NCI-H510A treated with DMSO at 0.1 percent for 48 hours (cell line): ENCODE data around the gene ATP6V1C2.
"Not testable (repeated sequence)": the region's sequence is repeated elsewhere in the genome, so short reads cannot be mapped to it uniquely, and the experiment has no call there.

Source experiments
- DNase-seq: peaks from one replicate; lab custom pipeline; 2025; lab: John Stamatoyannopoulos, UW

The ATP6V1C2 gene

DNA sequence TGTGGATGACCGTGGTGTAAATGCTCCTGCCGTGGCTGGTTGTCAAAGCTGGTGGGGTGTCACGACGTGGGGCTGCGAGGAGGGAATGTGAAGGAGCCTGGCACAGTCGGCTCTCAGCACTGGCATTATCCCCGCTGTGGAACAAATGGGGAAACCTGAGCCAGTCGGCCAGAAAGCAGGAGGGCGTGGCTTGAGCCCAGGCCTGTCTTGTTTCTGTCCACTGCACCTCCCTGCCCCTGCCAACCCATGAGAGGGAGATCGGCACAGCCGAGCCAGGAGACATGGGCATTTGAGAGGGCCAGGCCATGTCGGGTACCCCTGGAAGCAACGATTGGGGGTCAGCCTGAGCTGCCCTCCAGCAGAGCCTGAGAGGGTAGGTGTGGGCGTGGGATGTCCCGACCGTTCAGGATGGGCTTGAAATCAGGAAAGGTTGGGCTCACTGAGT, 46.7 kb downstream of the ATP6V1C2 start:
- DNase-seq, result no peak

DNA sequence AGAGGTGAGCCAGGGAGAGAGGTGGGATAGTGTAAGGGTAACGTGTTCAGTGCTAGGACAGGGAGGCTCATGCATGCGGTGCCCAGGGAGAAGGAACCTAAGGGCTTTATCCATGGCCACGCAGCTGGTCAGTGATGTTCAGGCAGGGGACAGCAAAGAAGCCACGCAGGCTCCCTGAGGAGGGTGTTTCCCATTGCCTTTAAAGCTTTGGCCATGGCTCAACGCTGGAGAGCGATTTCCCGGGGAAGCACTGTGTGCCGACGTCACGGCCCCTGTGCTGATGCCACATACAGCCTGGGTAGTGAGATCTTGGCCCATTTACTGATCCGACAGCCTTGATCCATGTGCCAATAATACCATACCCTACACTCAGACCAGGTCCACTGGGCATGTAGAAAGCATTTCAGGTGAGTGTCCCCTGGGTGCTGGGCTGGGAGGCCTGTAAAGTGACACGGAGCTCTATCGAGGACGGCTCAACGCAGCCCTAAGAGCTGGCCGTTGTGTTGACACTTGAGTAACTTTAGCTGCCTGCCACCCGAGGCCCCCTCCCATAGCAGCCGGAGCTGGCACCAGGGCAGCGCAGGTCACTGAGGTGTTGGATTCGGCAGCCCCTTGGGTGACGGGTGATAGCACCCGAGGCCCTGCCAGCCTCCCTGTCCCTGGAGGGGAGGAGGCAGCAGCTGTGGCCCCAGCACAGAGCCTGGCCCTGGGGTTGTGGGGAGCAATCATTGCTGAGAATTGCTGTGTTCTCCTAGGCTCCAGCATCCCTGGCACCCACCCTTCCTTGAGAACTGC, 49.7 kb downstream of the ATP6V1C2 start:
- no peak for DNase-seq

DNA sequence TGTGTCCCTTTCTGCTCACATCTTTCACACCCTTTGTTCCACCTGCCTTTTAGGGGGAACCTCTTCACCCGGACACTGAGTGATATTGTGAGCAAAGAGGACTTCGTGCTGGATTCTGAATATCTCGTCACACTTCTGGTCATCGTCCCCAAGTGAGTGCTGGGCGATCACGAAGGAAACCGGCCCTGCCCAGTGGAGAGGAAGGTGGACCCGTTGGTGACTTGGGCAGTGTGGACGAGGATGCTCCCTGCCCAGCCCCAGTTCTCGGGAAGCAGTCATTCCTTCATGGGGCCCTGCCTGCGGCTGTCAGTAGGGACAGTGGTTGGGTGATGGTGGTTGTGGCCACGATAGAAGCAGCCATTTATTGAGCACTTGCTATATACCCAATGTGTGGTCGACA, 50.4 kb downstream of the ATP6V1C2 start:
- DNase-seq, result no peak

DNA sequence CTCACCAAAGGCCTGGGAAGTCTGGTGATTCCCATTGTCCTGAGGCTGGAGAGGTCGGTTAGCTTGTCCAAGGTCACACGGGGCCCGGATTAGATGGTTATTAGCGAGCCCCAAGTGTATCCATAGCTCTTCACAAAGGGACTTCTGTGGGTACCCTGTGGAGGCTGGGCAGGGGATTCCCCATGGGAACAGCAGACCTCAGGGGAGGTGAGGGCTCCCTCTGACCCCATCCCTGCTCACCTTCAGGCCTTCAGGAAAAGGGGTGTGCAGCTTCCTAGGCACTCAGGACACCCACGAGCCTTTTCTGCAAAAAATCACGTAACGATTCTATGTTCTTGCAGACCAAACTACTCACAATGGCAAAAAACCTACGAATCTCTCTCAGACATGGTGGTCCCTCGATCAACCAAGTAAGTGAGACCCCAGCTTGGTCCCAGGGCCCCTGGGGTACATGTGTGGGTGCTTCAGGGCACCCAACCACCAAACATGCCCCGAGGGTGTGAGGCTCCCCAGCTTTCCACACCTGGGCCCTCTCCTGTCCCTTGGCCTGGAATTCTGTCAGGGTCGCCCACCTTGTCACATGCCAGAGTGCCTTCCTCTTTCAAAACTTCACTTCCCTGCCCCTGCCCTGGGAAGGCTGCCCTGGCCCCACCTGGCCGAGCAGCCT, 50.9 kb downstream of the ATP6V1C2 start:
- no peak for DNase-seq

DNA sequence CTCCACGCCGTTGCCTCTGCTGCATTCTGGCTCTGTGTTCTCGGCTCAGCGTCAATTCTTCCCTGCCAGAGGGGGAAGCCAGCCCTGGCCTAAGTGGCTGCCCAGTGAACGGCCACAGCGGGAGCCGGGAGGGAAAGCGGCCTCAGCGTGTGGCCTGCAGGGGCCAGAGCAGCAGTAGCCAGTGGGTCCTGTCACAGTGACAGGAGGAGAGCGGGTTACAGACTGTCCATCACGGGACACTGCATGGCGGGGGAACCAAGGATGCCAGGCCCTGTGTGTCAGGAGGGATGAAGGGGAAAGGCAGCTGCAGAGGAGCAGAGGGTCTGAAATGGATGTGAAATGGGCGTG, 51.4 kb downstream of the ATP6V1C2 start:
- DNase-seq, result no peak

DNA sequence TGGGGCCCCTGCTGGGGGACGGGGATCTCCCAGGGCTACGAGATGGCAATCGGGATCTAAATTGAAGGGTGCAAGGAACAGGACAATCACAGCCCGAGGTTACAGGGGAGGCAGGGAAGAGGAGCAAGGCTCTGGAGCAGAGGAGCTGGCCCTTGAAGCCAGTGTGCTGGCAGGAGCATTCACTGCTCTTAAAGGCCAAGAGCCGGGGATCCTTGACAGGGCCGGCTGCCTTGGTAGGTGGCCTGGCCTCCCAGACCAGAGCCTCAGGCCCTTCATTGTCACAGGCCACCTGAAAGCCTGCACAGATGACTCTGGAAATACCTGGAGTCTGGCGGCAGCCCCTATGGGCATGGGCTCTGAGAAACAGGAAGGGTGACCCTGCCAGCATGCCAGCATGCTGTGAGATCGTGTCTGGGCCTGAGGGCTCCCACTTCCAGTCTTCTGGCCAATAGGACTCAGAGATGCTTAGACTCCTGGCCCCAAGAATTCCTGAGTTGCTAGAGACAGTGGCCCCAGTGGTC, 52.5 kb downstream of the ATP6V1C2 start:
- no peak for DNase-seq

DNA sequence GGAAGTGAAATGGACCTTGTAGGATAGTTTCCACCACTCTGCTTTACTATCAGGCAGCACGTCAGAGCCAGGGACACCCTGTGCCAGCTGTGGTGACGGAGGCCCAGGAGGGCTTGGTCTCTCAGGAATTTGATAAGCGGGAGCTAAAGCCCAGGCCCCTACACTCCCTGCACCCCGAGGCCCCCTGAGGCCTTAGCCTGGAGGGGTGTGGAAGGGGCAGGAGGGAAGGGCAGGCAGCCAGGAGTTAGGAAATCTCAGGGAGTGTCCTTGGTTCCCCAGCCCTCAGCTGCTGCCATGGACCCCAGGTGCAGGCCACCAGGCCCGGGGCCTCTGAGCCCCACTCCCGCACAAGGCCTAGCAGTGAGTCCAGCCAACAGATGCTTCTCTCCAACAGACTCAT, 53.0 kb downstream of the ATP6V1C2 start:
- no peak for DNase-seq

DNA sequence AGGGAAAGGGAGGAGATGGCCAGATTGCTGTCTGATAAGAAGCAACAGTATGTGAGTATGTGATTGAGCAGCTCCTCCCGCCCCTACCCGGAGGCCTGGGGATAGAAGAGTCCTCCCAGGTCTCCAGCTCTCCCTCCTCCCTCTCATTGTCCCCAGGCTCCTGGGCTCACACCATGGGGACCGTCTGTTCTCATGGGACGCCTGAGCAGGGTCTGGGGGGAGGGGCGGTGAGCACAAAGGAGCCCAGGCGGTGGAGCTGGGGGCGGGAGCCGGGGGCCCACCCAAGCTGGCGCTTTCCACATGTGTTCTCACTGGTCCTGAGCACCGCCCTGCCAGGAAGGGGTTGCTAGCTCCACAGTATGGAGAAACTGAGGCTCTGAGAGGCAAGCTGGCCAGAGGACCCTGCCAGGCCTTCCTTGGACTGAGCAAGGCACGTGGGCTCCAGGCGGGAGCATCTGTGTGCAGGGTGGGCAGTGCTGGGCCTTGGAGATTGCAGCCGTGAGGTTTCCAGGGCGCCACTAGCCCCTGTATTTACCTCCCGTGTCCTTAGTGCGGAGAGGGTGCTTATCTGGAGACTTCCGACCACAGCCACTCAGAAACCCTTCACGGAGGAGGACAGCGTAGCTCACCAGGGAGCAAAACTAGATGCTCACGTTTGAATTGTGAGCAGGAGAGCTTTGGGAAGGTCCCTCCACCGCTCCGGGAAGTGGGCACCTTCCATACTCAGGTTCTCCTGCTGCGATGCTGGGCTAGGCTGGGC, 53.8 kb downstream of the ATP6V1C2 start:
- DNase-seq, result no peak

DNA sequence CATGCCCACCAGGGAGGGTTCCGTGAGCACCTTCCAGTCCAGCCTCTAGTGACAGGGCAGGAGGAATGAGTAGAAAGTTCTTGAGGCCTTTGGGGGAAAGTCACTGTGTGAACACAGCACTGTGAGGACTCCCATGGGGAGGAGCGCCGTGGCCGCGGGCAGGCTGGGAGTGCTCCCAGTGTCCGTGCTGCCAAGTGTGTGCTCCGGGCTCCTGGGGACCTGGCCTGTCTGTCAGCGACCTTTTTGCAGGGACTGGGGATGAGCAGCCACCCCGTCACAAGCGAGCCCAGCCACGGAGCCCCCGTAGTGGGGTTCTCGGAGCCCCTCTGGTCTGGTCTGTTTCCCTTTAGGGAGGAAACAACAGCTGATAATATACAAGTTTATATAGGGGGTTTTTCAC, 54.4 kb downstream of the ATP6V1C2 start:
- no peak for DNase-seq

DNA sequence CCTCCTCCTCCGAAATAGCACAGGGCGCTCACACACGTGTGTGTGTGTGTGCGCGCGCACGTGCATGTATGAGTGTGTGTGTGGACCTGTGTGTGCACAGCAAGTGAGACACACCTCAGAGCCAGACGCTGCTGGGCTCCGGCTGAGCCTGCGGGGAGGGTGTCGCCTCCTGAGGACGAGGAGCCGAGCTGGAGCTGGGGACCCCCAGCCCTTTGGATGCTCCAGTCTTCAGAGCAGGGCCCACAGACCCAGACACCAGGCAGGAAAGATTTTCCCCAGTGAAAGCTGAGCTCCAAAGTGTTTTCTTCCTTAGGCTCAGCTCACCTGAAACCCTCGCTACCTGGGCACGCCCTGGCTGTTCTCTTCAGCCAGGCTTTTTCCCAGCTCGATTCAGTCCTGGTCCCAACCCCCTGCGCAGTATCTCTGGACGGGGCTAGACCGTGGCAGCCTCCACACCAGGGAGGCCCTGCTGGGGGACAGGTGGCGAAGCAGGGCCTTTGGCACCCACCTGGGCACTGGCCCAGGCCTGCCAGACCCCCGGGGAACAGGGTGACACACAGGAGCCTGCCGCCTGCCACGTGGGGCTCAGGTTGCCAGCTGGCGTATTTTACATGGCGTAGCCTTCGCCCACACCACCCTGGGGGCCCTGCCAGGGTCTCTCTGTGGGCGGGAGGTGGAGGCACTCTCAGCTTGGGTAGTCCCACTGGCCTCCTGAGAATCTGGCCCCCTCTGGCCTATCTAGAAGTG, 55.0 kb downstream of the ATP6V1C2 start:
- no peak for DNase-seq

DNA sequence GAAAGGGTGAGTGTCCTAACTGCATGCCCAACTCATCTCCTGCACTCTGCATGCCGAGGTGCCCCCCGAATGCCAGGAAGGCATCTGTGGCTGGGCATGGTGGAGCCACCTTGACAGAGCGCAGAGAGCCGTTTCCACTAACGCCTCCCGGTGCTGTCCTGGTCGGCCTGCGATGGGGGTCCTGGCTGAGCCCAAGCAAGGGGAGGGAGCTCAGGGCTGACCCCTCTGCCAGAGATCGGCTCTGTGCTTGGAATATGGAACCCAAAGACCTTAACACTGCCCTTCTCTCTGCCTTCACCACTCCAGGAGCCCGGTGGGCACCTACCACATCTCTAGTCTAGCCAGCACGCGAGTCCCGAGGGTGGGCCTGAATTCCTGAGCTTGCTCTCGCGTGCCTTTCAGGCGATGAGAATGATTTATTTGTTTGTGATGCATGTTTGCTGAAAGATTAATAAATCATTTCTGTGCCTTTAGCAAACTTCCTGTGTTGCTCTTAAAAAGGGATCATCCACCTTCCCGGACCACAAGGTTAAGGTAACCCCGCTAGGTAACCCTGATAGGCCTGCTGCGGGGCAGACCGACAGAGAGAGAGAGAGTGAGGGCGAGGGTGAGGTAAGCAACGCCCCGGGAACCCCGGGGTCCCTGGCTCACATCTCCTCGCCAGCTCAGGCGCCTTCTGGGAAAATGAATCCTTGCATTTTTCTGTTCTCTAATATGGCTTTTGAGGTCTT, 55.8 kb downstream of the ATP6V1C2 start:
- no peak for DNase-seq

DNA sequence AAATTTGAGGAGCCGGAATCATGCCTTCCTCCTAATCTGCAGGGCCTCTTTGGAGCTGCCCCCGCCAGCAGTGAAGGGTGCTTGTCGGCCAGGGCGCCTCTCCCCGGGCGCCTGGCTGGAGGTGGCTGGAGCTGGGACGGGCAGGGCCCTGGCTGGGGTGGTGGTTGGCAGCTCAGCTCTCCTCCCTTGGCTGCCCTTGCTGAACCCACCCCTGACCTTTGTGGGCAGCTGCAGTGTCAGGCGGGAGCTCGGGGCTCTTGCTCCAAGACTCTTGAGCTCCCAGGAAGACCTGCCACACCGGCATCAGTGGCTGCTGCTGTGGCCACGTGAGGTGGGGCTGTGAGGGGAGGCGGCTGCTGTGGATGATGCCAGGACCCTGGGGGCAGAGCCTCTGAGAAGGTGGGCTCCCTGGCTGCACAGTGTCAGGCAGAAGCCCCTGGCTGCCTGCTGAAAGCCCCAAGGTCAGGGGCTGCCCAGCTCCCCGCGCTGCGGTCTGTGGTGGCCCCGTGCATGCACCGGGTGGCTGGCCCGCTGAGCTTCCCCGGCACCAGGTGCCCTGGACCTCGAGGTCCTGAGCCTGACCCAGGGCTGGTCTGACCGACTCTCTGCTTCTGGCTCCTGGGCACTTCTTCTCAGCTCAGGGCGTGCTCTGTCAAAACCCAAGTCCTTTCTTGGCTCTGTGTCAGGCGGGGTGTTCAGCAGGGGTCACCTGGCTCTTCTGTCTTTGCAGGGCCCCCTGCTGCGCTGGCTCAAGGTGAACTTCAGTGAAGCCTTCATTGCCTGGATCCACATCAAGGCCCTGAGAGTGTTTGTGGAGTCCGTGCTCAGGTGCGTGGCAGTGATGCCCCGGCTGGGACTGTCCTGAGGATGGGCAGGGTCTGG, 56.7 kb downstream of the ATP6V1C2 start:
- DNase-seq, result no peak

DNA sequence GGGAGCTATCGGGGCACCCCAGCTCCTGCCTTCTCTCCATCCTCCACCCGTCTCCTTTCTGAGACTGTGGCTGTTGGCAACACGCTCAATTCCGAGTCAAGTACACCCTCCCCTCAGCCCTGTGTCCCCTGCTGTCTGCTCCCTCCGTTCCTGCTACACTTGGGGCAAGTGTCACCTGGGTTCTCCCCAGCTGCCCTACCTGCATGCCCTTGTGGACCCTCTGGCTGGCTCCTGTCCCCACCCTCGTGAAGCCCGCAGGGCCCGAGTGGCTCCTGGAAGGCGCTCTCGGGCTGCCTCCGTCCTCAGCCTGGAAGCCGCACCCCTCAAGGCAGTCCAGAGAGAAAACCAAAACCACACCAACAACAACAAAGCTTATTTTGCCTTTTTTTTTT, 57.3 kb downstream of the ATP6V1C2 start:
- no peak for DNase-seq

DNA sequence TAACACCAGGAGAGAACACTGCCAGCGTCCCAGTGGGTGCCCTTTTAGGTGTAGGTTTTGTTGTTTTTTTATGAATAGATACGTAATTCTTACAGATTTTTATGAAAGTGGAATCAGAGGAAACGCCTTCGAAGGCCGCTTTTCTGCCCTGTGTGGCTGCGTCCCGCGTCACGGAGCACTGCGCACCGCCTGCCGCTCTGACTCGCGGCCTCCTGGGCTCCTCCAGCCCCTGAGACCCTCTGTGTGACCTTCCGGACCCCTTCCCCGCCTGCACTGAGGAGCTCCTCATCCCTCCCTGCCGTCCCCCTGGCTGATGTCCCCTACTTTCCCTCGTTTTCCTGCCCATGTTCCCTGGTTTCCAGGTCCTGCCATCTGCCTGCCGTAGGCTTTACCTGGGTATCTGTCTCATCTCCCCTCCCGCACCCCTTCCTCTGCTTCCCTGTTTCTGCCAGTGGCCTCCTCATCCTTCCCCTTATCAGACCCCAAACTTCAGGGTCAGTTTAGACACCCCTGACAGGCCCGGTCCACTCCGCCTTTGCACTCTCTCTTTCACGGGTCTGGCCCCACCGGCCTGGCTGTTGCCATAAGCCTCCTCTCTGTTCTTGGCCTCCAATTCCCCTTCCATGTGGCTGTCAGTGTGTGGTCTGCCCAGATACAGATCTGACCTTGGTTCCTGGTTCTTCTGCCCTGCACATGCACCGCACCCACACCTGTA, 58.5 kb downstream of the ATP6V1C2 start:
- no peak for DNase-seq

DNA sequence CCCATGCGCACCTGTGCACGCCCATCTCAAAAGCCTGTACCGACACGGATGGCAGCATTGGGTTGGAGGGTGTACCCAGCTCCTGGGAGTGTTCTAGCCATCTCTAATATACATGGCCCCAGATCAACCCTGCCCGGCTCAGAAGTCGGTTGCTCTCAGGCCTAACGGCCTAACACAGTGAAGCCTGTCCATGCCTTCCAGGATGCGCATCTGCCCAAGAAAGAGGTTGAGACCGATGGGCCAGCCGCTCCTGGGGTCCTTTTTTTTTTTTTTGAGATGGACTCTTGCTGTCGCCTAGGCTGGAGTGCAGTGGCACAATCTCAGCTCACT, 59.0 kb downstream of the ATP6V1C2 start:
- no peak for DNase-seq

DNA sequence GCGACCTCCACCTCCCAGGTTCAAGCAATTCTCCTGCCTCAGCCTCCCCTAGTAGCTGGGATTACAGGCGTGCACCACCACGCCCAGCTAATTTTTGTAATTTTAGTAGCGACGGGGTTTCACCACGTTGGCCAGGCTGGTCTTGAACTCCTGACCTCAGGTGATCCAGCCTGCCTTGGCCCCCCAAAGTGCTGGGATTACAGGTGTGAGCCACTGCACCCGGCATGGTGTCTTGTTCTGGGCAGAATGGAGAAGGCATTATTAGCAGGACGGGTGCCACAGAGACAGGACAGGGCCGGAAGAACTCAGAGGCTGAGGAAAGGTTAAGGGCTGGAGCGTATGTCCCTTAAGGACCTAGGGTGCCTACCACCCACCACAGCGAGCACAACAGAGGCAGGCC, 59.4 kb downstream of the ATP6V1C2 start:
- not testable (repeated sequence) for DNase-seq

DNA sequence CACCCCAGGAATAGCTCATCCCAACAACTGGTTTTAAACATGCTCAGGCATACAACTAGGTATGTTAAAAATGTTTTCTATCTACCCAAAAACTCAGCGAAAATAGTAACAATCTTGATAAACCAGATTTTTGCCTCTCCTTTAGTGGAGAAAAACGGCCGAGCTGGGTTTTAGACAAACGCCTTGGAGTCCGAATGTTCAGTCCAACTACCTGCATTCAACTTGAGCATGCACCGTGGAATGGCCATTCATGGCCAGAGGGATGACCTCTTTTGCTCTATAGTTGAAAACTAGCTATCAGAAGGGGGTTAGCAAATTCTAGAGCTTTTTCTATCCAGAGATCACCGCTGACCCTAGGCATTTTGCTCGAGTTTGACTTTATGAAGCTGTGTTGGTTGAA, 60.3 kb downstream of the ATP6V1C2 start:
- DNase-seq, result no peak

DNA sequence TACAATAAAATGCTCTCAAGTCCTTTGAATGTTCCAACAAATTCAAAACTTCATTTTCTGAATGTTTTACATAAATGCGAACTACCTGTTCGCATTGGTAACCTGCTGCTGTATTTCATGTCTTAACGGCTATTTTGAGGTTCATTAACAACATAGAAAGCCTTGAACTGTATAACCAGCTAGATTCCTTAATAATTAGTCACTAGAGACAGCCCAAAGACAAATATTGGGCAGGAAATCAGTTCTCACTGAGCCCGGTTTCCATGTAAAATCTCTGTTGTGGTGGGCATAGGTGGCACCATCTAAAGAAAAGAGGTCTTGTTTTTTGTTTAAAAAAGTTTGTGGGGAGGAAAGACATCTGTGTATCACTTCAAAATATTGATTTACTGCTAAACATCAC, 62.0 kb downstream of the ATP6V1C2 start:
- DNase-seq, result no peak

DNA sequence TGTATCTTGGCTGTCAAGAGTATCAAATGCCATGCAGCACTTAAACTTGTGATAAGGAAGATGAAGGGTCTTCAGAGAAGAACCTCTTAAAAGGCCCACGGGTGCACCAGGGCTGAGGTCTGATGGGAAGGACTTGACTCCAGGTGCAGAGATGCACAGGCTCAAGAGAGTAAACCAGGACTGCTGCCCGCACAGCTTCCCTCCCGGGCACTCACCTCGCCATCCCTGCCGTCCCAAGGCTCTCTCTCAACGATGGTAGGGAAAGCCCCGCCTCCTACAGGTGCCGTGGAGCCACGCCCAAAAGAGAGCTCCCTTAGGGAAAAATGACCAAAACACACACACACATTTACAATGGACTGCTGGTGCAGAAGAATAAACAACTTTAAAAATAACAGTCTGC, 63.3 kb downstream of the ATP6V1C2 start:
- no peak for DNase-seq

DNA sequence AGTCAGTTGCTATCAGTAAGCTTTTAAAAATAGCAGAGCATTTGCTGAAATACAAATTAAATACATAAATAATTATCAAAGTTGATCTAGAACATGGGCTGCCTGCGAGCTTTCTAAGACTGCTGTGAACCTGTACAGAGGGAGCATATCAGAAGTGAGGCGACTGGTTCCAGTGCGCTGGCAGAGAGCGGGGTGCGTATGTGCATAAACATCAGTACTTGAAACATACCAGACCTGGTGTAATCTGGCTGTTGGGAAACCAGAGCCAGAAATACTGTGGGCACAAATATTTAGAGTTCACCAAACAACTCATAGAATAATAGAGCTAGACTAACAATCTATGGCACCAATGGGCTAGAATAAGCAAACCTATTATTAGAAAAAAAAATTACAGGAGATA, 63.8 kb downstream of the ATP6V1C2 start:
- no peak for DNase-seq
